GM18511 (cell line): ENCODE results near the gene HOXB13.

Experiments used
- ATAC-seq: cut with Tn5 transposase; IDR thresholded peaks from one replicate; pipeline ENCODE4 v1.9.1; 2021; ENCODE audit warnings: mild to moderate bottlenecking, moderate library complexity; ENCODE audit not compliant: unreplicated experiment

Gene HOXB13

DNA sequence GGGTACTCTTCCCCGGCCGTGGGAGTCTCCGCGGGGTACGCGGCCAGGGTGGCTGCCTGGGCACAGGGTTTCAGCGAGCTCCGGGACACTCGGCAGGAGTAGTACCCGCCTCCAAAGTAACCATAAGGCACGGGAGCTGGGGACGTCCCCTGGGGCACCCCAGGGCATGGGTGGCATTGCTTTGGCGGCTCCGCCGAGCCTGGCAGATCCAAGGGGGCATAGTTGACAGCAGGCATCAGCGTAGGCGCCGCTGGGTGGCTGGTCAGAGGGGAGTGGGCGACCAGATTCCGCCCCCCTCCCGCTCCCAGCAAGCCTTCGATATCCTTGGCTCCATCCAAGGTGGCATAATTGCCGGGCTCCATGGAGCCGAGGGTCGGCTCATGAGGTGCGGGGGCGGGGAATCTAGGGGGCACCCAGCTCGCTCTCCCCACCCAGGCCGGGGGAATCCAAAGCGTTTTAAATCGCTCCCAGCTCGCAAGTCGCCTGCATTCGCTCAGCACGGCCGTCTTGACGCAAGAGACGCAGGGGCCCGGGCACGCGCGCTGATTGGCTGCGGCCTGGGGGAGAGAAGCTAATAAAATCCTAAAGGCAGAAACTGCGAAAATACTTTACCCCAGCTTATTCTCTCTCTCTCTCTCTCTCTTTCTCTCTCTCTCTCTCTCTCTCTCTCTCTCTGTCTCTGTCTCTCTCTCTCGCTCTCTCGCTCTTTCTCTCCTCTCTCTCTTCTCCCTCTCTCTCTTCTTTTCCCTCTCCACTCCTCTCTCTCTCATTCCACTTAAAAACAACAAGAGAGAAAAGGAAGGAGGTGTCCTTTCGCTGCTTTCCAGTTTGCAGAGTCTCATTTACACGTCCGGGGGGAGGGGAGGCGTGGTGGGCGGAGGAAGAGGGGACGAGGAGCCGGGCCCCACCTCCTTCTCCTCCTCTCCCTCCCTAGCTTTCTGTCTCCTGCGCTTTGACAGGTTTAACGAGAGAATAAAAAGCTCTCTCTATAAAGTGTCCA lies at the start of gene HOXB13:
Gene HOXB13 (minus strand): TSS at position 519 of the 1,000 bp plus-strand sequence. CDS start 157 bp downstream, at position 362.
- no peak for ATAC-seq

DNA sequence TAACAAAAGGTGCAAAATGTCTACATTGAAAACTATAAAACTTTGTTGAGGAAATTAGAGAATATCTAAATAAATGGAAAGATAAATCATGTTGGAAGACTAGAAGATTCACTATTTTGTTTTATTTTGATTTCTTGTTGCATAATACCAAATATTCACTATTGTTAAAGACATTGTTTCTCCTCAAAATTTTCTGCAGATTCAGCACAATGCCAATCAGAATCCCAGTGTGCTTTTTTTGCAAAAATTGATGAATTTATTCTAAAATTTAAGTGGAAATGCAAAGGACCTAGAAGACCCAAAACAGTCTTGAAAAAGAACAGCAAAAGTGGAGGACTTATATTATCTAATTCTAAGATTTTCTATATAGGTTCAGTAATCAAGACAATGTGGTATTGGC lies 48.1 kb upstream of the HOXB13 start:
- ATAC-seq: no peak

DNA sequence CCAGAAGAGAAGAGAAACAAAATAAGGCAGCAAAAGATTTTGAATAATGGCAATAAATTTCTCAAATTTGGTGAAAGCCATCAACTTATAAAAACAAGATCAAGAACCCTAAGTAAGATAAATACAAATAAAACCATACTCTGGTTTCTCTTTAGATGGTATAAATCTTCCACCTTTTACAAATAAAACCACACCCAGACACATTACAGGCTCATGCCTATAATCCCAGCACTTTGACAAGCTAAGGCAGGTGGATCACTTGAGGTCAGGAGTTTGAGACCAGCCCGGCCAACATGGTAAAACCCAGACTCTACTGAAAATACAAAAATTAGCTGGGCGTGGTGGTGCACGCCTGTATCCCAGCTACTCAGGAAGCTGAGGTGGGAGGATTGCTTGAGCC lies 44.7 kb upstream of the HOXB13 start:
- ATAC-seq: no peak

DNA sequence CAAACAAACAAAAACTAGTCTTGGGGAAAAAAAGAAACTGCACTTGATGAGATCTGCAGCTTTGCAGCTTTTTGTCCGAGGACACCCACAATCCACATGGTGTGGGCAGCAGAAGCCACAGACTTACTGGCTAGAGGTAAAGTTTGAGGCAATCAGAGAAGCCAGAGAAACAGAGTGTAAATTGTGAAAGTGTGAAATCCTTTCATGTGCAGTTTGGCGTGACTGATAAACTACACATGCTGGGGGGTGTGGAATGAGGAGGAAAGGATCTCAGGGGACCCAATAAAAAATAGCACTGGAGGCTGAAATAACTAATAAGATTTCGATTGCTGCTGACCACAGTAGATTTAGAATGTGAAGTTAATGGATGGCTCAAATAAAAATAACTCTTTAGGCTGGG lies 42.4 kb upstream of the HOXB13 start:
- no peak for ATAC-seq

DNA sequence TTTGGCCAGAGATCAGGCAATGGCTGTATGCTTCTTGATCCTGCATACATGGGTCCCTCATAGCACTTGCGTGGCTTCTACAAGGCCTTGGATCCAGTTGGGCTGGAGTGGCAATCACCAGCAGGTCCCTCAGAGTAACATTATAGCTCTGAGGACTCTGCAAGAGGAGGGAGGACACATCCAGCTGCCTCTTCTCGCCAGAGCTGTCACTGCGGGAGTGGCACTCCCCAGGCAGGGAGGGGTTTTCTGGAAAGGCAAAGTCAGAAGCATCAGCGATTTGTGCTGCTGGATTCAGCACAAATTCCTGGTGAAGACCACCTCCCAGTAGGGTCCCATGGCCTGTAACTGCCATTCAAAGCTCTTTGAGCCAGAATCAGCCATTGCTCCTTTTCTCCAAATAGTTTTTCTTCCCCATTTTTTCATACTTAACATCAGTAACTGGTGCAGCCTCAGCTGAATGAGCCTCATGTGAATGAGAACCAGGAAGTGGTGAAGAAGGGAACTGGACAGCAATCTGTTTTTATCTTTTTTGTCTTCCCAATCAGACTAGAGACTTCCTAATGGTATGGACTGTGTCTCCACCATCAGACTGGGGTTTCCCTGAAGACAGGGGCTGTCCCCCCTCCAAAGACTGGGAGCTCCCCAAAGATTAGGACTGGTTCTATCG lies 40.6 kb upstream of the HOXB13 start:
- no peak for ATAC-seq

DNA sequence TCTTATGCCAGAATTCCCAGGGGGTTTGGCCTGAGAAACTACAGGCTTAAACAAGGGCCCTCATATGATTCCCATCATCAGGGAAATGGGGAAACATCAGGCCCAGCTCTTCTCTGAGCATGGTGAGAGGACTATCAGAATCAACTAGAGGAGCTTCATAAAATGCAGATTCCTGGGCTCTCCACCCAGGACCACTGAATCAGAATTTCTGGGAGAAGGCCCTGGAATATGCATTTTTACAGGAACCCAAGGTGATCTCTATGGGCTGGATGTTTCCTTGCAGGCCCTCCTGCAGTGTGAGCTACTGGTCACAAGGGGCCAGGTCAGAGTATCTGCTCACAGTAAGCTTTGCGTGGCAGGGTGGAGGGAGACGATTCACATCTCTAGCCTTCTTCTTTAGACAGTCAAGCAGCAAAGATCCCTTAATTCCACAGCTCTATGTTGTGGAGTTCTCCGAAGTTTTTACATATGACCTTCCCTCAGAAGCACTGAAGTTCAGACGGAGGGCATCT lies 38.8 kb upstream of the HOXB13 start:
- ATAC-seq: no peak

DNA sequence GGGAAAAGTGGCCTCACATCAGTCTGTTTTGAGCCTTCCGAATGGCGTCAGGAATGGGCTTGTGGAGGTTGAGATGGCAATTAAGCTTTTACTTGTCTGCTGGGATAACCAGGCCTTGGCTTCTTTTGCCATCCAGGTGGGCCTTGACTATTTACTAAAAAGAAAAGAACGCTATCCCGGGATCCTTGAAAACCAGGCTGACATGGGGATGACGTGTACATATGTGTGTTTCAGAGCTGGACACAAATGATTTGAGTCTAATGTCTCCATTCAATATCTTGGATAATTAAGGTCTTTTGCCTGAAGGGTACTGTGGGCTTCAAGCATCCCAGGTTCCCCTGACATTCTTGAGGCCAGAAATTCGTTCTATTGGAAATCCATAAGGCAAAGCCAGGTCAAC lies 32.6 kb upstream of the HOXB13 start:
- no peak for ATAC-seq

DNA sequence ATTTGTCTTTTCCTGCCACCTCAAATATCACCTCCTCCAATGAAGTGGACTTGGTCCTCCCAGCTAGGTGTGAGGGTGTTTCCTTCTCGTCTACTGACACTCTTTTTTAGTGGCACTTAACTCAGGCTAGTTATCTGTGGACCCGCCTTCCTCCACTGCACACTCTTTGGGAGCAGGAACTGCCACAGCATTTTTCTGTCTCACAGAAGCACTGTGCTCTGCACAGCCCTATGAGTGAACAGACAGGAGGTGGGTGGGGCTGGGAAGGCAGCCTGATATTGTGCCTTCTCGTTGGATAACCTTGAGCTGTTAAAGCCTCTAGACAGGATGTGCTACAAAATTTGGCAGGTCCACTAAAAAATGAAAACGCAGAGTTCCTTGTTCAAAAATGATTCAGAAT lies 31.9 kb upstream of the HOXB13 start:
- no peak for ATAC-seq

DNA sequence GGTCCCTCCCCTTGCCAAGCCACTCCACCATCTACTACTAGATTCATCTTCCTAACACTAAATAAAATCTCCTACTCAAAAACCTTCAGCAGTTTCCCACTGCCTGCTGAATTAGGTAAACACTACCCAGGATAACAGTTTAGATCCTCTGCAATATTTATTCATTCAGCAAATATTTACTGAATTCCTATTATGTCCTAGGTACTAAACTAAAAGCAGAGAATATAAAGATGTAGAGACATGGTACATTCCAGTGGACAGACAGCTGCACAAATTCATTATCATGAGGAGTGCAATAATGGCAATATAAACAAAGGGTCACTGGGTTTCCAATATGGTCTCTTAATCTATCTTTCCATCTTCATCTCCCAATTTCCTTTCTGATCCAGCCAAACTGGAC lies 30.7 kb upstream of the HOXB13 start:
- ATAC-seq: no peak

DNA sequence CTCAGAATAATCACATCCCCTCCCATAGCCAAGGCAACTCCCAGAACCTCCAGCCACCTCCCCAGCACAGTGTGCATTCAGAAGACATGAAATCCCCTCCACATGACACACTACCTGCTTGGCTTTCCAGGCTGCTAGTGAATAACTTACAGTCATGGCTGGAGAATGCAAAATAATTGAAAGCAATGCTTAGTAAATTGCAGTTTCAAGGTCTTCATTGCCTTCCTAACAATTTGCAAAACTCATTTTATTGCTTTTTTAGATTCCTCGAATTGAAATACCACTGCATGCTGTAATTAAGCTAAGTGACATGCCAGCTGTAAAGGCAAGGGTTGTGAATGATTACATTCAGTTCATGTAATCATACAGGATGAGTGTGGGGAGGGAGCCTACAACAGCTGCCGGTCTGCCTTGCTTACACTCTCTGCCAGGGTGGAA lies 29.0 kb upstream of the HOXB13 start:
- ATAC-seq: no peak

DNA sequence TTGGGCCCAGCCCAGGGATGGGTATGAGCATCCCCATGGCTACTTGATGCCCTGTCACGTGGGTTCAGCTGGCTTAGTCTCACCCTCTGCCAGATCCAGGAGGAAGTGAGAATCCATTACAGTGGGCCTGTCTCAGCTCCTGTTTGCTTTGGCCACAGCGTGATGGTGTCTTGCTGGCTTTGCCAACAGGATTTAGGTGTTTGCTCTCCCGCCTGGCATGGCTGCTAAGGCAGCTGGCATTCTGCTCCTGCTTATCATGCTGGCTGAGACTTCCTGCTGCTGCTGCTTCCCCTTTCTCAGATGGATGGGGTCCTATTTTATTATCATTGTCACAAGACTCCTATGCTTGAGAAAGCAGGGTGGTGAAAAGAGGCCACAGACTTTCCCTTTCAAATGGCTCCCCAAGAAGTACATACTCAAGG lies 28.3 kb upstream of the HOXB13 start:
- no peak for ATAC-seq

DNA sequence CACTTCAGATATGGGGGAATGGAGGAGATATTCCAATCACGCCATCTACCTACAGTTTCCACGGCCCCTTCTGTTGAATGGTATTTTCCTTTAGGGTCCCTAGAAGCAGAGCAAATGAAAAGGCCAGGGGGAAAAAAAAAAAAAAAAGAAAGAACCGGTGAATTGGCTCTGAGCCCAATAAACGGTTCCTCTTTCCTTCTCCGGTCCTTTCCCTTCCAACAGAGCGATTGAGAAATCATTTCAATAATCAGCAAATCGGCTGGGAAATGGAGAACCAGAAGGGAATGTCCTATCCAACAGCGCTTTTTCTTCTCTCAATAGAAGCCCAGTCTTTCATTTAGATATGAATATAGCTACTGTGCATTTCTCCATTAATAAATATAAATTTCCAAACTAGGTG lies 26.8 kb upstream of the HOXB13 start:
- ATAC-seq: no peak

DNA sequence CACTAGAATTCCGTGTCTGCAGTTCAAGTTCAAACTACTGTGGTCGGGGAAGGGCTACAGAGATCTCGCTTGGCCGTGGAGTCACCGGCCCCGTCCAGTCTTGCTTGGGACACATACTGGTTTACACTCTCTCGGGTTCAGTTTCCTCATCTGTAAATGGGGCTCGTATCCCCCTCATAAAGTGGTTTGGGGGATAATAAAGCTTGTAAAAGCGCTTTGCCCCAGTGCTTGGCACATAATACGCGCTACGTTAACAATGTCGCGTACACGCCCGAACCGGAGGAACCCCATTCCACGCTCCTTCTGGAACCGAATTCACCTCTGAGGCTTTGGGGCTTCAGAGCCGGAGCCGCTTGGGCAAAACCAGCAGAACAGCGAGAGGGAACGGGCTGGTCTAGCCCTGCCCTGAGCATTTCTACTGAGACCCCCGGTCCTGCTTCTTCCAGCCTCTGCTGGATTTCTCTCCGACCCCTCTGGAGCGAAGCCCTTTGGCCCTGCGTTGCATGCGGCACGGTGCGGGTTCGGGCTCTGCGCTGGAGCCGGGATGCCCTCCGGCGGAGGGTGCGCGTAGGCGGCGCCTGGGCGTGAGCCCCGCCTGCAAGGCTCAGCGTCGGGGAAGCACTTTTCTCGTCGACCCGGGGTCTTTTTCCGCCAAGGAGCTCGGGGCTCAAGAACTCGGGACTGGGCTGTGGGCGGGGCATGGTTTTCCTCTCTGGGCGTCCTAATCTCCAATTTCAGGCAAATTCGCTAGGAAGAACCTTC lies 26.1 kb upstream of the HOXB13 start:
- ATAC-seq: no peak

DNA sequence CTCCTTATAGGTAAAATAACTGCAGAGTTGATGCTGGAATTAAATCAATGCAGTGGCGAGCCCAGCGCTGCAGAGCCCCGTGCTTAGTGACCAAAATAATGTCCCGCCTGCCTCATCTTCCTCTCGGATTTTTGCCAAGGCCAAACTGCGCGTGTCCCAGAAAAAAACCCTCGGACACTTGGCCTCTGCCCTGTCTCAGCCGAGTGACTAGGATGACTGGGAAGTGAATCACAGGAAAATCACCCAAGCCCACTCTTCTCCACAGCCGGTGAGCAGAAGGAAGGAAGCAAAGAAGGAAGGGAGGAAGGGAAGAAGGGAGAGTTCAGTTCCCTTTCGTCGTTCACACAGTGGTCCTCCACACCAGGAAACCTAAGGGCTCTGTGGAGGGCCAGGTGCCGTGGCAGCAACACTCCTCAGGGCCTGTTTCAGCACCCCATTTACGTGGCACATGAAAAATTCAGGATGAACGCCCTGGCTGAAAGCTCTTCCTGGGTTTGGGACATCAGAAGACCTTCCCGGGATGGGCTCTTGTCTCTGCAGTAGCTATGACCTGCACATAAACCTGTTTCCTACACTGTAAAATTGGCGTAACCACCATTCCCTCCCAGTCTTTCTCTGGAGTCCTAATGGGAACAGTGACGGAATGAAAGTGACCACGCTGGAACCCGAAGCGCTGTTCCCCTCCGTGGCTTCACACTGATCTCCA lies 25.4 kb upstream of the HOXB13 start:
- ATAC-seq: no peak

DNA sequence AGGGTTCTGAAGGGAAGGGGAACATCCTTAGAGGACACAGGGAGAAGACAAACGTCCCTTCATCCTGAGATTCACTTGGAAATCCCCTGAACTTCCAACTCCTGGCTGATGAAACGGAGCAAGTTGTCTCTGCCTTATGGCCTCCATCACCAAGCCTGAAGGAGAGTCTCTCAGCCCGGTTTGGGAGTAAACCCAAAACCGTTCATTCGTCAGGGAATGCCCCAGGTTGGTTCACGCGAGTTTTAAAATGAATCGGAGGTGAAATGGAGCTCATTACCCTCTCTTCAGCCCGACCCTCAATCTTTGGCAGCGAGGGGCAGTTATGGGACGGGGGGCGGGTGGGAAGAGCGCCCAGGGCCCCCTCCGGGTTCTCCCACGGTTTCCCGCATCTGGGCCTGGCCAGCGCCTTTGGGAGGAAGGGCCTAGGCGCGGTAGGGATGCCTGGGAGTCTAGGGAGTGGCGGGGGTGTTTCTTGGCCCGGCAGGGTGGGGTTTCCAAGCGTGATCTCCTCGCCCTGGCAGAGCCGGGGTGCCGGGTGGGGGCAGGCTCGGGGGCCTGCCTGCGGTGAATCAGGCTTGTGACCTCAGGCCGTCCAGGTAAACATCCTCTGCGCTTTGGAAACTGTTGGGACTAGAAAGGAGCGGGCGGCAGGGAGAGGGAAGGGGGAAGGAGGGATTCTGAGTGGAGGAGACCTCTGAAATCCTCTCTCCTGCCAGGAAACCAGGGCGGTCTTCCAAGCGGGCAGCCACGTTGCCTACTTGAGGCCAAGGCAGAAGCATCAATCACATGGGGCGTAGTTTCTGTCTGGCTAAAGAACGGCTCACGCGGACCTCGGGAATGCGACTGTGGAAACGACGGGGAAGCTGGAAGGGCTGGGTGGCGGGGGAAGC lies 24.1 kb upstream of the HOXB13 start:
- ATAC-seq: no peak

DNA sequence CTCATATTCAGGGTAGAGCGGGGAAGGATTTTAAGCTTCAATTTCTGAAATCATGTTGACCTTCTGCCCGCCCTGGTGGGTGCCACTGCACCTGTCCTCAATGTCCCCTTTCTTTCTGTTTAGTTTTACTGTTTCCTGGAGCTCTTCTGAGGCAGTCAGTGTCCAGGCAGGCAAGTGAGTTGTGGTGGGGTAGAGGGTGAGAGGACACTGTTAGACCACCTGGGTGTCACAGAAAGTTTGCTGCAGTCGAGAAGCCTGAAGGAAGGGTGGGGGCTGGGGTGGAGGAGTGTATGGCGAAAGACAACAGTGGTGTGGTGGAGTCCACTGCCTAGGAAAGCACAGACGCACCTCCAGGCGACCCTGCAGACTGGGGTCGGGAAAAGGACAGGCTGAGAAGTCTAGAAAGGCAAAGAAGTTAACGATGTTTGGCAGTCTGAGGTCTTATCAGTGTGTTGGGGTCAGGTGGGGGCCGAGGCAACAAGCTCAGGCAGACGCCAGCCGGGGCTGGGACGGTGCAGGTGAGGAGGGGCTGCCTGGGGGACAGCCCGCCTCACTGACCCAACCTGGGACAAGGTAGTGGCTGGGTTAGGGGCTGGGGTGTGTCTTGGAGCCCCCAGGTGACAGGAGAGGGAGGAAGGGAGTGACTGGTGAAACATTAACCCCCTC lies 23.3 kb upstream of the HOXB13 start:
- no peak for ATAC-seq

DNA sequence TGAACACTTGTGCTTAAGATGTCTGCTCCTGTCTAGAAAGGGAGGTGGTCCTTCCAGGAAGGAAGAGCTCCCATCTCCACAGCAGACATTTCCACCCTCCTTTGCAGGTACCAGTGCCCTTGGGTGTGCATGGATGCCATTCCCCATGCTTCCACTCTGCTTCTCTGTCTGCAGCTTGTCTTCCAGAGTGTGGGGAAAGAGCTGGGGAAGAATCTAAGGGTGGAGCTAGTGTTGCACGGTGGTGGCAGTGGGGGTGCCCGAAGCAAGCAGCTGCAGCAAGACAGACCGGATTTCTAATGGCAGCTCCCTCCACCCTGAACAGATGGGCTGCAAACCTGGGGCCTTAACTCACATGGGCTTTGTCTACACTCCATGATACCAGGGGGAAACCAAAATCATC lies 22.6 kb upstream of the HOXB13 start:
- no peak for ATAC-seq

DNA sequence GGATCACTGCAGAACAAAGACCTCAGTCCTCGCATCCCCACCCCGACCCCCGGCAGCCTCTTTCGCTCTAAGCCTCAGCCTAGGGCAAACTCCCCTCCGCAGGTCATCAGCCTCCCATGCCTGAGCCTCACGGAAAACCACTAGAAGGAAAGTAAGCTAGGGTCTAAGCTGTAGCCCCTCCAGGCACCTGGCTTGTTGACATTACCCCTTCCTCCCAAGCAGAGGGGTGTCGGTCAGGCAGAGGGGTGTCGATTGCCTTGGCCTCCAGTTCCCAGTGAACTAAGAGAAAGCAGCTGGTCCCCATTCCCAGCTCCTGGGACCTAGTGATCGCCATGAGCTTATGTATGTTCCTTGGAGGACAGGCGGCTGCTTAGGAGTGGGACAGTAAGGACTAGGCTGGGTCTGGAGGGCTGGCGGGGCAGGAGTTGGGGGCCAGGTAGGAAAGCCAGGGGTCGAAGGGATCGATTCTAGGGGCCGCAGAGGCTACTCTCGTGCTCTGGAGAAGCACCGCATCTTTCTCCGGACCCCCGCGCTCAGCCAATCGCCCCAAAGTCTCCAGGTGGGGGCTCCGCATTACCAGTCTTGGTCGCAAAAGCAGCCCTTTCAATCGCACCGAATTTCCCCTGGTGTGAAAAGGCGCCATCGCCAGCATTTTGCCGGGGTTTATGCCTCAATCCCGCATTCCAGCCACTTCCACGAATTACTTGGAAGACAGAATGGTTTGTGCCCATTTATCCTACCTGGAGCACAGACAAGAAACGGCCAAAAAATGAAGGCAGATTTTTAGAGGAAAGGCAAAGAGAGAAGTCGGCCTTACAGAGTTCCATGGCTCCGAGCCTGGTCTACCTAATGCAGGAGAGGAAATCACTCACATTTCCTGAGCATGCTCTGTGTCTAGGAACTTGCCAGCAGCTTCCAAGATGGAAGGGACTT lies 21.3 kb upstream of the HOXB13 start:
- ATAC-seq: no peak
